ENCODE measurements around the gene SEC23A. TPM values are rescaled to one million over a fixed set of nuclear protein-coding genes. Genes with fewer than 3 reads are reported as not detected.
"Not testable (repeated sequence)": the region's sequence is repeated elsewhere in the genome, so short reads cannot be mapped to it uniquely, and the experiment has no call there.

Gene SEC23A
- total RNA-seq, 4 donors from 2014 or later: 59.4 to 77.9 (median 67.4) TPM

GRCh38 chr14:39138440-39138839, 35.4 kb upstream of the SEC23A start:
- TF ChIP-seq POLR2A (IDR thresholded peaks at IDR 0.05): no peak
- TF ChIP-seq, protein P1, sequence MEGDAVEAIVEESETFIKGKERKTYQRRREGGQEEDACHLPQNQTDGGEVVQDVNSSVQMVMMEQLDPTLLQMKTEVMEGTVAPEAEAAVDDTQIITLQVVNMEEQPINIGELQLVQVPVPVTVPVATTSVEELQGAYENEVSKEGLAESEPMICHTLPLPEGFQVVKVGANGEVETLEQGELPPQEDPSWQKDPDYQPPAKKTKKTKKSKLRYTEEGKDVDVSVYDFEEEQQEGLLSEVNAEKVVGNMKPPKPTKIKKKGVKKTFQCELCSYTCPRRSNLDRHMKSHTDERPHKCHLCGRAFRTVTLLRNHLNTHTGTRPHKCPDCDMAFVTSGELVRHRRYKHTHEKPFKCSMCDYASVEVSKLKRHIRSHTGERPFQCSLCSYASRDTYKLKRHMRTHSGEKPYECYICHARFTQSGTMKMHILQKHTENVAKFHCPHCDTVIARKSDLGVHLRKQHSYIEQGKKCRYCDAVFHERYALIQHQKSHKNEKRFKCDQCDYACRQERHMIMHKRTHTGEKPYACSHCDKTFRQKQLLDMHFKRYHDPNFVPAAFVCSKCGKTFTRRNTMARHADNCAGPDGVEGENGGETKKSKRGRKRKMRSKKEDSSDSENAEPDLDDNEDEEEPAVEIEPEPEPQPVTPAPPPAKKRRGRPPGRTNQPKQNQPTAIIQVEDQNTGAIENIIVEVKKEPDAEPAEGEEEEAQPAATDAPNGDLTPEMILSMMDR (IDR thresholded peaks at IDR 0.05): no peak
- DNase-seq: no peak
- 92 to 94% methylated on average over 1 of the region's 1 CpG for WGBS, 2 donors
- Histone ChIP-seq H3K36me3 (peaks cover 3 to 11% of the 10 kb centered on the region in 2 donors), H3K27me3 (no peaks in the 10 kb centered on the region), H3K9me3 (no peaks in the 10 kb centered on the region), H3K4me3 (replicated peaks in 1 of 3) (no peak overlapping the region), H3K27ac (no peak overlapping the region), H3K4me1 (no peaks in the 10 kb centered on the region)
- intact Hi-C loops (cut with DNase I): no loop called here

DNA sequence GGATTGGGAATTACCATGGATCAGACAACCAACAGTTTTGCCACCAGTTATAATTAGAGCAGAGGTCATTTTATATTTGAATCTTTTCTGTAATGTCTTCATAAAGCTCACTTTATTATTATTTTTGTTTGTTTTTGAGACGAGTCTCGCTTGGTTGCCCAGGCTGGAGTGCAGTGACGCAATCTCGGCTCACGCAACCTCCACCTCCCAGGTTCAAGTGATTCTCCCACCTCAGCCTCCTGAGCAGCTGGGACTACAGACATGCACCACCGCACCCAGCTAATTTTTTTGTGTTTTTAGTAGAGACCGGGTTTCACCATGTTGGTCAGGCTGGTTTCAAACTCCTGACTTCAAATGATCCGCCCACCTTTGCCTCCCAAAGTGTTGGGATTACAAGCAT, 34.8 kb upstream of the SEC23A start:
- H3K4me1 ChIP-seq; H3K9me3 ChIP-seq; H3K4me3 ChIP-seq (replicated peaks in 1 of 3); intact Hi-C loops (cut with DNase I); H3K27me3 ChIP-seq; H3K27ac ChIP-seq; DNase-seq: not testable (repeated sequence)
- peaks cover 3 to 12% of the 10 kb centered on the region in 2 donors for H3K36me3 ChIP-seq
- WGBS, 2 donors: 82% methylated on average over 8 of the region's 8 CpGs

DNA sequence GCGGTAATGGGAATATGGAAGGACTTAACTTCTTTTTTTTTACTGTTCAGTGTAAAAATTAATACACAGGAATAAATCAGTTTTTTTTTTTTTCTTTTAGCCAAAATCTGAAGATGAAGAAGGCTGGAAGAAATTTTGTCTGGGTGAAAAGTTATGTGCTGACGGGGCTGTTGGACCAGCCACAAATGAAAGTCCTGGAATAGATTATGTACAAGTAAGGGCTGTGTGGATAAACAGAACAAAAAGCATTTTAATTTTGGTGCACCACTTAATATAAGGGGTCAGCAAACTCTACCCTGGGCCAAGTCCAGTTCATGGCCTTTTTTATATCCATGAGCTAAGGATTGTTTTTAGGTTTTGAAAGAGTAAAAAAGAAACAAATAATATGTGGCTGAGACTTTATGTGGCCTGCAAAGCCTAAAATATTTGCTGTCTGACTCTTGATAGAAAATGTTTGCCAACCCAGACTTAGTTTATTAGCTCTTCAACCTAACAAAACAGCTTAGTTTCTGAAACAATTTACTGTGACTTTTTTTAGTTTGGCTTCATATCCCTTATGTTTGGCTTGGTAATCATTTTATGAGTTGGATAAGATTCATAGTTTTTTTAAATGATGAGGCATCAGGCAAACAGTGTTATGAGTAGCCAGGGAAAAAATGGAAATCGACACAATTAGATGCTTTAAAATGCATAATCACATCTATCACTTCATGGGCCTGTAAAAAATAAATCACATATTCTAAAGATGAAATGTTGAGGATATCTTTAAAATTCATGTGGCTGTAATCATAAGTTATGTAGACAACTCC, 19.5 kb upstream of the SEC23A start:
- H3K27ac ChIP-seq: no peak overlapping the region
- no peaks in the 10 kb centered on the region for H3K4me1 ChIP-seq
- peaks cover 4 to 7% of the 10 kb centered on the region in 2 donors for H3K36me3 ChIP-seq
- intact Hi-C loops (cut with DNase I): no loop called here
- TF ChIP-seq, protein P1 (IDR thresholded peaks at IDR 0.05): no peak
- TF ChIP-seq POLR2A (IDR thresholded peaks at IDR 0.05): no peak
- H3K4me3 ChIP-seq (replicated peaks in 1 of 3): no peak overlapping the region
- no peak for DNase-seq
- WGBS, 2 donors: 87% methylated on average over 3 of the region's 3 CpGs
- H3K27me3 ChIP-seq: no peaks in the 10 kb centered on the region
- no peaks in the 10 kb centered on the region for H3K9me3 ChIP-seq

DNA sequence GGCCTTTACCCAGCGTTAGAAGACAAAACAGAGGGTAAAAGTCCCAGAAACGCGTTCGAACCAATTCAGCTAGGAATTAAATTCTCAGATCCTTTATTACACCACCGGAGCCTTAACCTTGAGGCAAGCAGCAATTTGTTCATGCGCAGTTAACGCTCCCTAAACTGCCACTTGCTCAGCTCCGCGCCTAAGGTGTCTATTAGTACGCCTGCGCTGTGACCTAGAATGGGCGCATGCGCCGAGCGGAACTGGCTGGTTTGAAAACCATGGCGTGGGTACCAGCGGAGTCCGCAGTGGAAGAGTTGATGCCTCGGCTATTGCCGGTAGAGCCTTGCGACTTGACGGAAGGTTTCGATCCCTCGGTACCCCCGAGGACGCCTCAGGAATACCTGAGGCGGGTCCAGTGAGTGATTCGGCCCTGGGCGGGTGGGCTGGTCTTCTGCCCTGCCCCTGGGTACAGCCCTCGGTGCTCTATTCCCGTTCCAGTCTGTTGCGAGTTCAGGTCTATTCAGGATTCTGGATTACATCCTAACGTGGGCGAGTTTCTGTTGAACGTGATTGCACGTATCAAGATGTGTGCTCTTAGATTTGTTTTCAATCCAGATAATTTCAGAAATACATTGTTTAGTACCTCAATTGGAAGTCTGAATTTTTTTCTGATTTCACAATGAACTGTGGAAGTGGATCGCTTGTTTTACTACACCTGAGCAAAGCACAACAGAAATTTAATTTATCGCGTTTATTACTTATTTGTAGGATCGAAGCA, 11.2 kb upstream of the SEC23A start, which contains the start of gene GEMIN2:
Gene GEMIN2 (plus strand): TSS at position 251 of the 766 bp plus-strand sequence. CDS start 16 bp downstream, at position 267.
- Histone ChIP-seq H3K9me3 (no peaks in the 10 kb centered on the region), H3K36me3 (no peaks in the 10 kb centered on the region), H3K4me3 (replicated peaks in 1 of 3) (peak within 1 kb of the TSS; percentile 56 to 71 (median 59)), H3K27ac (peak within 1 kb of the TSS in 2 of 3 donors; percentile 69 to 78), H3K4me1 (peaks cover 6 to 8% of the 10 kb centered on the region in 2 donors), H3K27me3 (no peaks in the 10 kb centered on the region)
- 1 to 2% methylated on average over 20 to 31 of the region's 40 CpGs for WGBS, 2 donors
- DNase-seq: peak; percentile 94 to 95
- intact Hi-C loops (cut with DNase I): no loop called here
- TF ChIP-seq, protein P1 (IDR thresholded peaks at IDR 0.05): peak in 1 of 6 experiments; percentile 5
- TF ChIP-seq POLR2A (IDR thresholded peaks at IDR 0.05): peak in 1 of 2 donors; percentile 70

DNA sequence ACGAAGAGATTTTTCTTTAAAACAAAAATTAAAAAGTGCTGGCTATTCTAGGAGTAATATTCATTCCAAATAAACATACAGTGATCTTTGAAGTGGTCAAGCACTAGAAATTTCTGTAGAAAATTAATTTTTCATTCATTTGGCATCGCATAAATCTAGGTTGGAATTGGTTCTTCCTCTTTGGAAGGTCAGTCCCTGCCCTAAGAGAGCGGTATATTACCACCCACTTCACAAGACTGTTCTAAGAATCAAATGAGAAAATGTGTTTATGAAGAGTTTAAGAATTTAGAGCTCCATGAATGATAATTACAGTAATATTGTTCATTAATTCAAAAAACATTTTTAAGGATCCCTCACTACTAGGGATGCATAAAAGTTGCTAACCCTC, 10.6 kb upstream of the SEC23A start:
- peak overlapping the region in 1 of 3 donors; percentile 56 for H3K4me3 ChIP-seq (replicated peaks in 1 of 3)
- WGBS, 2 donors: 76 to 79% methylated on average over 3 of the region's 3 CpGs
- peaks cover 6 to 8% of the 10 kb centered on the region in 2 donors for H3K4me1 ChIP-seq
- H3K27ac ChIP-seq: peak overlapping the region in 2 of 3 donors; percentile 69 to 78
- DNase-seq: no peak
- H3K9me3 ChIP-seq: no peaks in the 10 kb centered on the region
- no peaks in the 10 kb centered on the region for H3K36me3 ChIP-seq
- intact Hi-C loops (cut with DNase I): no loop called here
- TF ChIP-seq, protein P1 (IDR thresholded peaks at IDR 0.05): no peak
- TF ChIP-seq POLR2A (IDR thresholded peaks at IDR 0.05): no peak
- H3K27me3 ChIP-seq: no peaks in the 10 kb centered on the region
